Muscle of leg (tissue), 11 donors: ENCODE data around the gene SFRP5. TPM values are rescaled to one million over a fixed set of nuclear protein-coding genes. Genes with fewer than 3 reads are reported as not detected.

ENCODE experiments used
- DNase-seq: peaks from one replicate; pipeline ENCODE4 v3.0.0; 2013
- H3K27ac ChIP-seq: one replicate; pipeline ENCODE4 v1.5.1; 2013; ENCODE audit warnings: mild to moderate bottlenecking, low read length, control low read depth
- H3K27me3 ChIP-seq: one replicate; pipeline ENCODE4 v1.6.1; 2013; ENCODE audit warnings: low read length; ENCODE audit not compliant: control insufficient read depth, insufficient read depth
- H3K36me3 ChIP-seq: one replicate; pipeline ENCODE4 v1.6.1; 2013; ENCODE audit warnings: low read length; ENCODE audit not compliant: control insufficient read depth, insufficient read depth
- H3K4me1 ChIP-seq: one replicate; pipeline ENCODE4 v1.6.1; 2013; ENCODE audit warnings: low read length; ENCODE audit not compliant: control insufficient read depth, insufficient read depth
- H3K4me3 ChIP-seq: one replicate; pipeline ENCODE4 v1.5.1; 2013; ENCODE audit warnings: low read length, control low read depth
- H3K9me3 ChIP-seq: replicated peaks from 2 replicates; pipeline ENCODE4 v1.6.1; 2013; ENCODE audit warnings: low read depth, low read length; ENCODE audit not compliant: control insufficient read depth
- WGBS: methylation state at CpG from one replicate; pipeline ENCODE4 v1.1.5; 2013; ENCODE audit warnings: missing lambda C conversion rate; ENCODE audit not compliant: insufficient coverage; 5-methylcytosine and 5-hydroxymethylcytosine counted together
- polyA plus RNA-seq, 8 donors: library from polyadenylated mRNA; unstranded; fragments of 120-200 nt; gene quantifications; one replicate each; pipeline versions ENCODE4 v1.2.1 to v1.2.3, GENCODE V29; 2013; ENCODE audit warnings: inconsistent platforms in 1 of 8, low replicate concordance in 1 of 8; ENCODE audit not compliant: insufficient read length in 8 of 8, insufficient read depth in 1 of 8
- total RNA-seq: library from RNA; stranded (reverse); fragments of 120-200 nt; gene quantifications from one replicate; pipeline ENCODE4 v1.2.4, GENCODE V29; 2013

Gene SFRP5
- total and polyA plus RNA-seq, 9 donors, result 0.75 to 2.5 (median 1.5) TPM

DNA sequence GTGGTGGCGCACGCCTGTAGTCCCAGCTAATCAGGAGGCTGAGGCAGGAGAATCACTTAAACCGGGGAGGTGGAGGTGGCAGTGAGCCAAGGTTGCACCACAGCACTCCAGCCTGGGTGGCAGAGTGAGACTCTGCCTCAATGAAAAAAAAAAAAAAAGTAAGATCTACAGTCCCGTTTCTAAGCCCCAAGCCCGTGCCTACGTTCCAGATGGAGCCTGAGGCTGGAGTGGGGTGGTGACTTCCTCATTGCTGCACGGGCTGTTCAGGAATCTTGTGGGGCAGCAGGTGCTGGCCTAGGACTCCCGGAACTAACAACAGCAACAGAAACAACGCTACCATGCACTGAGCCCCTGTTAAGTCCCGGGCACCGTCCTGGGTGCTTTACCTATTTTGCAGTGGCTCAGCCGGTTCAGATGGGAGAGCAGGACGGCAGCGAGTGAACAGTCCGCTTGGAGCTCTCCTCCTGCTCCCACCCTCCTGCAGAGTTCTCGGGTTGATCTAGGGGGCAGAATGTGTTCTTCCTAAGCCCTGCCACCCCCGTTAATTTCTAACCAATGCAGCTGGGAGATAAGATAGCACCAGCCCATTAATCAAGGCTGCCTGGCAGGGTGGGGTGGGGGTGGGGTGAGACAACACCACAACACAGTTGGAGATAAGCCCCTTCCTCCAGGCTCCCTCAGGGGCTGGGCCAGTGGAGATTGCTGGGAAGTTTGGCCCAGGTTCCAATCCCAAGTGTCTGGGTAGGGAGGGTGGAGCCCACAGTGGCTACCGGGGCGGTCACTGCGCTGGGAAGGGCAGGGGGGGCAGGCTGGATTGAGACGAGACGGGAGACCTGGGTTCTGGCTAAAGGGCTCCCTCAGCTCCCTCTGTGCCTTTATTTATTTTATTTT, 17.0 kb upstream of the SFRP5 start:
- H3K4me1 ChIP-seq, result peaks cover 10% of the 10 kb centered on the region
- 17% methylated on average over 13 of the region's 22 CpGs for WGBS
- H3K27ac ChIP-seq, result no peak overlapping the region
- no peaks in the 10 kb centered on the region for H3K9me3 ChIP-seq
- no peaks in the 10 kb centered on the region for H3K36me3 ChIP-seq
- H3K4me3 ChIP-seq, result no peak overlapping the region
- DNase-seq, result no peak
- peaks cover 25% of the 10 kb centered on the region for H3K27me3 ChIP-seq

DNA sequence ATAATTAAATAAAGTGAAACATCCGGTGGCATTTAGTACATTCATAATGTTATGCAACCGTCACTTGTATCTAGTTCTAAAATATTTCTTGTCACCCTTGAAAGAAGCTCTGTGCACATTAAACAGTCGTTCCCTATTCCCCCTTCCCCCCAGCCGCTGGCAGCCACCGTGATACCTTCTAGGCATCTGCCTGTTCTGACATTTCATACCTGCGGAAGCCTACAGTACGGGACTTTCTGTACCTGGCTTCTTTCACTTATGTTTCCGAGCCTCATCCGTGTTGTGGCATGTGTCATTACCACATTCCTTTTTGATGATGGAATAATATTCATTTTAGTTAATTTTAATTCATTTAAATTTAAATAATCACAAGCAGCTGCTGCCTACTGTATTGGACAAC, 13.9 kb upstream of the SFRP5 start:
- H3K4me3 ChIP-seq, result no peak overlapping the region
- DNase-seq, result no peak
- no peaks in the 10 kb centered on the region for H3K9me3 ChIP-seq
- H3K27ac ChIP-seq, result no peak overlapping the region
- H3K4me1 ChIP-seq, result peaks cover 27% of the 10 kb centered on the region
- H3K27me3 ChIP-seq, result peaks cover 19% of the 10 kb centered on the region
- 81% methylated on average over 5 of the region's 9 CpGs for WGBS
- no peaks in the 10 kb centered on the region for H3K36me3 ChIP-seq

- DNase-seq, result no peak
- Histone ChIP-seq H3K27me3 (peaks cover 19% of the 10 kb centered on the region), H3K36me3 (no peaks in the 10 kb centered on the region), H3K4me3 (no peak overlapping the region), H3K4me1 (peaks cover 30% of the 10 kb centered on the region), H3K27ac (no peak overlapping the region), H3K9me3 (no peaks in the 10 kb centered on the region)
- 83% methylated on average over 2 of the region's 5 CpGs for WGBS
Measured at GRCh38 chr10:97785231-97785630, 13.4 kb upstream of the SFRP5 start.

GRCh38 chr10:97784200-97784810, 12.5 kb upstream of the SFRP5 start:
- Histone ChIP-seq H3K4me3 (no peak overlapping the region), H3K4me1 (peaks cover 30% of the 10 kb centered on the region), H3K9me3 (no peaks in the 10 kb centered on the region), H3K36me3 (no peaks in the 10 kb centered on the region), H3K27ac (no peak overlapping the region), H3K27me3 (peaks cover 20% of the 10 kb centered on the region)
- 86% methylated on average over 6 of the region's 9 CpGs for WGBS
- DNase-seq, result no peak

GRCh38 chr10:97782455-97783228, 10.8 kb upstream of the SFRP5 start:
- Histone ChIP-seq H3K4me1 (peaks cover 23% of the 10 kb centered on the region), H3K36me3 (no peaks in the 10 kb centered on the region), H3K27me3 (peaks cover 15% of the 10 kb centered on the region), H3K27ac (no peak overlapping the region), H3K9me3 (no peaks in the 10 kb centered on the region), H3K4me3 (no peak overlapping the region)
- 63% methylated on average over 3 of the region's 11 CpGs for WGBS
- no peak for DNase-seq

- WGBS, result 41% methylated on average over 13 of the region's 14 CpGs
- Histone ChIP-seq H3K36me3 (no peaks in the 10 kb centered on the region), H3K4me3 (no peak overlapping the region), H3K27ac (peak overlapping the region; percentile 20), H3K27me3 (peaks cover 6% of the 10 kb centered on the region), H3K4me1 (peaks cover 23% of the 10 kb centered on the region), H3K9me3 (no peaks in the 10 kb centered on the region)
- no peak for DNase-seq
Measured at GRCh38 chr10:97781618-97782331, 10.0 kb upstream of the SFRP5 start.

DNA sequence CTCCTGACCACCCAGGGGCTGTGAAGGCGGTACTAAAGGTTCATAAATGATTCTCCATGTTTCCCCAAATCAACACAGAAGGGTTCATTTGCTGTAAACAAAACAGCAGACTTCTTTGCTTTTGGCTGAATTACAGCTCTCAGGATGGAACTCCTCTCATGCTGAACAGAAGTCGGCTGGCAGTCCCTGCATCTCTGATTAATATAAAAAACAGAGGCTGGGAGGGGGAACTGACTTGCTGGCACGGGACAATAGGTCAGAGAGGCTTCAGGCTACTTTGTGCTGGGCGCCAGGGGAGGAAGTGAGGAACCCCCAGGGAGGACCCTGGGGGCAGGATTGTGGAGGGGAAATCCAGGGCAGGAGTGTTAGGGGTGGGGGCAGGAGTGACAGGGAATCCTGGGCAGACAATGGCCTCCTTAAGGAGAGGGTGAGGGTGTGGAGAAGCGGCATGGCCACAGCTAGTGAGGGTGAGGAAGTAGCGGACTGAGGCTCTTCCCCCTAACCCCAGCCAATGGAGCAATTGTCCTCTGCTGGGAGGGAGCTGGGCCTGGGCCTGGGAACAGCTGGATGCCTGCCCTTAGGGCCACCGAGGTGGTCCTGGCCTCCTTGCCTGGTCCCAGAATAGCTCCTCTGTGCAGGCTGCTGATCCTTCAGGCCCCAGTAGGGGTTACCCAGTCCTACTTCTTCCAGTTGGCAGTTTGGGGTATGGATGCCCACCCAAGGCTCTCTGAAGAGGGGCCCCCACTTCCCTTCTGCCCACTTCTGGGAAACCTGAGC, 9.2 kb upstream of the SFRP5 start:
- Histone ChIP-seq H3K36me3 (no peaks in the 10 kb centered on the region), H3K27ac (peak overlapping the region; percentile 20), H3K9me3 (no peaks in the 10 kb centered on the region), H3K27me3 (peaks cover 4% of the 10 kb centered on the region), H3K4me1 (peaks cover 23% of the 10 kb centered on the region), H3K4me3 (no peak overlapping the region)
- peak; percentile 66 for DNase-seq
- WGBS, result 23% methylated on average over 4 of the region's 7 CpGs

DNA sequence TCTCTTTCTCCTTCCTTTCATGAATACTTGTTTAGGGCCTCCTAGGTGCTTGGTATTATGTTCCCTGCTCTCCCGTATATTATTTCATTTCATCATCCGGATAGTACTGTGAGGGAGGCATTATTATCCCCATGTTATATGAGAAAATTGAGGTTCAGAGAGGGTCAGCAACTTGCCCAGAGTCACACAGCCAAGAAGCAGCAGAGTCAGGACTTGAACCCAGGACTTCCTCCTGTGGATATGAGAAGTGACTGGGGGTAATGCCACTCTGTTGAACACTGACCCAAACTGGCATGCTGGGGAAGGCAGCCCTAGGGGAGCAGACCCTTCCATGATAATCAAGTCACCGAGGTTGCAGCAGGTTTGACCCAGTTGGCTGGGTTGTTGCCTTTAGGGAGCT, 8.2 kb upstream of the SFRP5 start:
- Histone ChIP-seq H3K27ac (no peak overlapping the region), H3K4me1 (peaks cover 23% of the 10 kb centered on the region), H3K36me3 (no peaks in the 10 kb centered on the region), H3K4me3 (no peak overlapping the region), H3K9me3 (no peaks in the 10 kb centered on the region), H3K27me3 (peaks cover 6% of the 10 kb centered on the region)
- no peak for DNase-seq
- 75% methylated on average over 1 of the region's 3 CpGs for WGBS

DNA sequence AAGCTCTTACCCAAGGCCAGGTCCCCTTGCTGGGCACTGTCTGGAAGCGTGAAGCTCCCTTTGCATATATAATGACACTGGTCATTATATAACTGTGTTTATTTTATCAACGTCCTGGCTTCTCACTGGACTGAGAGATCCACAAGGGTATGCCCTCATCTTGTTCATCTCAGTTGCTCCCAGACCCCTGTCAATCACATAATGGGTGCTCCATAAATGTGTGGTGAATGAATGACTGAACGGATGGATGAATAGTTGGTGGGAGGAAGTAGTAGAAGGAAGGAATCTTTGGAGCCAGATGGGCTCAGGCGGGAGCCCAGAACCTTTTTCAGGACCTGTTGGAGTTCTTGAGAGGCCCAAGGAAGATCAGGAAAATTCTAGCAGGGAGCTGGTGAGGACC, 7.7 kb upstream of the SFRP5 start:
- no peak overlapping the region for H3K27ac ChIP-seq
- WGBS, result 80% methylated on average over 2 of the region's 4 CpGs

More for the DNA sequence above, 7.7 kb upstream of the SFRP5 start:
- Histone ChIP-seq H3K9me3 (no peaks in the 10 kb centered on the region), H3K4me3 (no peak overlapping the region), H3K27me3 (peaks cover 9% of the 10 kb centered on the region), H3K36me3 (no peaks in the 10 kb centered on the region), H3K4me1 (peaks cover 23% of the 10 kb centered on the region)
- DNase-seq, result no peak
